Activated CD8-positive, alpha-beta memory T cell treated with anti-CD3 and anti-CD28 coated beads, Interleukin-2, amount 10 ng/mL, durations not matched to agents 7 days and 5 days (primary cell): Measurements from ENCODE around the gene LCN15. TPM values are rescaled to one million over a fixed set of nuclear protein-coding genes. Genes with fewer than 3 reads are reported as not detected.
"Not testable (repeated sequence)": the region's sequence is repeated elsewhere in the genome, so short reads cannot be mapped to it uniquely, and the experiment has no call there.

Experiments used
- ATAC-seq: fragments of 150-1000 bp; cut with Tn5 transposase; one replicate; pipeline ENCODE4 v1.10.0; 2021; ENCODE audit warnings: moderate library complexity
- CTCF ChIA-PET: fragments of 350-600 bp; sonication (Branson Sonifier 250); formaldehyde crosslinking; loops from one replicate; lab custom pipeline; 2021; ENCODE audit warnings: antibody characterized with exemption; lab: Charles Lee
- DNase-seq: peaks from one replicate; pipeline ENCODE4 v3.0.0-alpha.2; 2020
- H3K27ac Mint-ChIP-seq: one replicate; pipeline ENCODE4 v1.8.0; 2021; ENCODE audit warnings: mild to moderate bottlenecking, mixed read lengths
- H3K27me3 Mint-ChIP-seq: one replicate; pipeline ENCODE4 v1.8.0; 2021; ENCODE audit warnings: mixed read lengths
- H3K36me3 Mint-ChIP-seq: one replicate; pipeline ENCODE4 v1.8.0; 2021; ENCODE audit warnings: mild to moderate bottlenecking, mixed read lengths
- H3K4me1 Mint-ChIP-seq: one replicate; pipeline ENCODE4 v1.8.0; 2021; ENCODE audit warnings: mixed read lengths
- H3K4me3 Mint-ChIP-seq: one replicate; pipeline ENCODE4 v1.8.0; 2021; ENCODE audit warnings: mild to moderate bottlenecking, moderate library complexity, mixed read lengths
- H3K9me3 Mint-ChIP-seq: one replicate; pipeline ENCODE4 v1.8.0; 2022; ENCODE audit warnings: low read depth, mixed read lengths
- total RNA-seq, 2 experiments: library from RNA; stranded (reverse); gene quantifications; one replicate each; pipeline ENCODE4 v1.2.3, GENCODE V29; 2021

Gene LCN15
- total RNA-seq, 2 experiments from 2014 or later: not detected

- not testable (repeated sequence) for H3K4me3 Mint-ChIP-seq, DNase-seq, H3K27ac Mint-ChIP-seq, ATAC-seq, H3K4me1 Mint-ChIP-seq
- CTCF ChIA-PET: interaction anchor here (0.8 kb wide), 1 partner anchor 14 kb away, joined by 3 read pairs; no protein-coding TSS in a partner anchor
- peaks cover 15% of the 10 kb centered on the region for H3K27me3 Mint-ChIP-seq
- H3K9me3 Mint-ChIP-seq: peaks cover 20% of the 10 kb centered on the region
- H3K36me3 Mint-ChIP-seq: peaks cover 16% of the 10 kb centered on the region
These were observed 8.8 kb downstream of the LCN15 start for GRCh38 chr9:136755302-136756133.

- ATAC-seq: no peak
- CTCF ChIA-PET: interaction anchor here (0.8 kb wide), 1 partner anchor 13 kb away, joined by 3 read pairs; no protein-coding TSS in a partner anchor
- H3K9me3 Mint-ChIP-seq: peaks cover 20% of the 10 kb centered on the region
These were observed 9.6 kb downstream of the LCN15 start for GRCh38 chr9:136754626-136755301.

GRCh38 chr9:136754059-136754572, 10.2 kb downstream of the LCN15 start:
- DNase-seq: no peak
- no peak overlapping the region for H3K4me3 Mint-ChIP-seq
- H3K36me3 Mint-ChIP-seq: peaks cover 16% of the 10 kb centered on the region
- H3K9me3 Mint-ChIP-seq: peaks cover 20% of the 10 kb centered on the region
- no peak for ATAC-seq
- H3K27ac Mint-ChIP-seq: no peak overlapping the region
- CTCF ChIA-PET: no interaction called here
- peaks cover 15% of the 10 kb centered on the region for H3K27me3 Mint-ChIP-seq
- H3K4me1 Mint-ChIP-seq: peaks cover 14% of the 10 kb centered on the region

More at GRCh38 chr9:136754626-136755301, 9.6 kb downstream of the LCN15 start:
- peaks cover 16% of the 10 kb centered on the region for H3K36me3 Mint-ChIP-seq
- H3K4me1 Mint-ChIP-seq: peaks cover 11% of the 10 kb centered on the region
- H3K4me3 Mint-ChIP-seq: no peak overlapping the region
- no peak for DNase-seq
- H3K27ac Mint-ChIP-seq: no peak overlapping the region
- H3K27me3 Mint-ChIP-seq: peaks cover 15% of the 10 kb centered on the region

- Mint-ChIP-seq H3K4me3 (no peak overlapping the region), H3K27ac (no peak overlapping the region), H3K36me3 (peaks cover 16% of the 10 kb centered on the region), H3K27me3 (peaks cover 16% of the 10 kb centered on the region), H3K4me1 (peaks cover 14% of the 10 kb centered on the region), H3K9me3 (peaks cover 20% of the 10 kb centered on the region)
- DNase-seq (no peak), ATAC-seq (no peak)
- CTCF ChIA-PET: no interaction called here
These were observed 10.8 kb downstream of the LCN15 start for GRCh38 chr9:136753371-136754058.

- DNase-seq: no peak
- Mint-ChIP-seq H3K27me3 (peaks cover 23% of the 10 kb centered on the region), H3K4me3 (no peak overlapping the region), H3K36me3 (peaks cover 16% of the 10 kb centered on the region), H3K27ac (no peak overlapping the region), H3K4me1 (peaks cover 14% of the 10 kb centered on the region), H3K9me3 (peaks cover 20% of the 10 kb centered on the region)
- CTCF ChIA-PET: no interaction called here
- ATAC-seq: no peak
These were observed 12.5 kb downstream of the LCN15 start for GRCh38 chr9:136751814-136752213.

GRCh38 chr9:136751244-136751643, 13.1 kb downstream of the LCN15 start:
- no peak for ATAC-seq
- peaks cover 16% of the 10 kb centered on the region for H3K36me3 Mint-ChIP-seq
- H3K4me1 Mint-ChIP-seq: peaks cover 14% of the 10 kb centered on the region
- CTCF ChIA-PET: interaction anchor here (1.2 to 1.5 kb wide), 2 partner anchors 10 to 249 kb away, joined by 3 to 4 read pairs; no protein-coding TSS in a partner anchor
- no peak overlapping the region for H3K4me3 Mint-ChIP-seq
- DNase-seq: no peak
- H3K27me3 Mint-ChIP-seq: peaks cover 23% of the 10 kb centered on the region
- H3K27ac Mint-ChIP-seq: no peak overlapping the region
- H3K9me3 Mint-ChIP-seq: peaks cover 20% of the 10 kb centered on the region

- ATAC-seq: peak; percentile 90
- peaks cover 23% of the 10 kb centered on the region for H3K27me3 Mint-ChIP-seq
- H3K36me3 Mint-ChIP-seq: peaks cover 14% of the 10 kb centered on the region
- no peak overlapping the region for H3K27ac Mint-ChIP-seq
- CTCF ChIA-PET: interaction anchor here (1.2 to 1.5 kb wide), 4 partner anchors 9 to 250 kb away, joined by 3 to 5 read pairs (median 4); no protein-coding TSS in a partner anchor
- peaks cover 13% of the 10 kb centered on the region for H3K9me3 Mint-ChIP-seq
- no peak for DNase-seq
- H3K4me1 Mint-ChIP-seq: peaks cover 14% of the 10 kb centered on the region
- no peak overlapping the region for H3K4me3 Mint-ChIP-seq
These were observed 13.8 kb downstream of the LCN15 start for GRCh38 chr9:136750526-136750925.

- DNase-seq: no peak
- peaks cover 13% of the 10 kb centered on the region for H3K36me3 Mint-ChIP-seq
- peaks cover 23% of the 10 kb centered on the region for H3K27me3 Mint-ChIP-seq
- H3K4me1 Mint-ChIP-seq: peaks cover 14% of the 10 kb centered on the region
- peaks cover 12% of the 10 kb centered on the region for H3K9me3 Mint-ChIP-seq
- no peak for ATAC-seq
- CTCF ChIA-PET: interaction anchor here (1.0 to 1.3 kb wide), 2 partner anchors 9 to 17 kb away, joined by 3 to 4 read pairs; partner anchors contain the start of gene LCN8
- H3K27ac Mint-ChIP-seq: no peak overlapping the region
- H3K4me3 Mint-ChIP-seq: no peak overlapping the region
These were observed 15.4 kb downstream of the LCN15 start for GRCh38 chr9:136748666-136749611.

GRCh38 chr9:136748201-136748600, 16.1 kb downstream of the LCN15 start, which contains the start of gene LCN6:
TSS of gene LCN6 (minus strand) at chr9:136748525. CDS start at chr9:136748483, 42 bp downstream.
- CTCF ChIA-PET: no interaction called here
- DNase-seq: no peak
- no peak for ATAC-seq
- H3K4me1 Mint-ChIP-seq: peaks cover 14% of the 10 kb centered on the region
- no peak within 1 kb of the TSS for H3K4me3 Mint-ChIP-seq
- peaks cover 13% of the 10 kb centered on the region for H3K36me3 Mint-ChIP-seq
- H3K27ac Mint-ChIP-seq: no peak within 1 kb of the TSS
- H3K9me3 Mint-ChIP-seq: peaks cover 12% of the 10 kb centered on the region
- peaks cover 25% of the 10 kb centered on the region for H3K27me3 Mint-ChIP-seq

GRCh38 chr9:136747161-136748060, 16.9 kb downstream of the LCN15 start:
- H3K36me3 Mint-ChIP-seq: peaks cover 10% of the 10 kb centered on the region
- CTCF ChIA-PET: no interaction called here
- peaks cover 22% of the 10 kb centered on the region for H3K27me3 Mint-ChIP-seq
- DNase-seq (no peak), ATAC-seq (no peak)
- H3K27ac Mint-ChIP-seq: no peak overlapping the region
- no peak overlapping the region for H3K4me3 Mint-ChIP-seq
- H3K9me3 Mint-ChIP-seq: peaks cover 7% of the 10 kb centered on the region
- H3K4me1 Mint-ChIP-seq: peaks cover 14% of the 10 kb centered on the region

GRCh38 chr9:136746621-136747020, 17.7 kb downstream of the LCN15 start:
- no peak overlapping the region for H3K4me3 Mint-ChIP-seq
- ATAC-seq (no peak), DNase-seq (no peak)
- CTCF ChIA-PET: no interaction called here
- H3K4me1 Mint-ChIP-seq: peaks cover 17% of the 10 kb centered on the region
- H3K36me3 Mint-ChIP-seq: peaks cover 3% of the 10 kb centered on the region
- H3K27ac Mint-ChIP-seq: no peak overlapping the region
- peaks cover 18% of the 10 kb centered on the region for H3K27me3 Mint-ChIP-seq
- H3K9me3 Mint-ChIP-seq: peaks cover 1% of the 10 kb centered on the region
